Loucy (cell line): ENCODE measurements around the gene DMBX1.

ENCODE experiments used
- H2AFZ ChIP-seq: fragments of 200-600 bp; sonication (generic); 2 replicates; pipeline ENCODE4 v1.6.0; 2016; ENCODE audit warnings: antibody characterized with exemption, mild to moderate bottlenecking, low read length, moderate library complexity
- H3F3A ChIP-seq: fragments of 200-600 bp; 2 replicates; pipeline ENCODE4 v1.6.0; 2016; ENCODE audit warnings: antibody characterized with exemption, low read depth, mild to moderate bottlenecking
- H3K27me3 ChIP-seq: fragments of 200-600 bp; sonication (generic); 2 replicates; pipeline ENCODE4 v1.6.1; 2014; ENCODE audit warnings: low read length, mild to moderate bottlenecking; ENCODE audit not compliant: insufficient read depth, poor library complexity, severe bottlenecking
- H3K36me3 ChIP-seq: fragments of 200-600 bp; sonication (generic); 2 replicates; pipeline ENCODE4 v1.6.1; 2016; ENCODE audit warnings: low read length; ENCODE audit not compliant: insufficient read depth
- H3K4me1 ChIP-seq: fragments of 200-600 bp; sonication (generic); 2 replicates; pipeline ENCODE4 v1.5.1; 2014; ENCODE audit warnings: low read length, mild to moderate bottlenecking; ENCODE audit not compliant: insufficient read depth, poor library complexity, severe bottlenecking
- H3K4me2 ChIP-seq: fragments of 200-600 bp; sonication (generic); 2 replicates; pipeline ENCODE4 v1.6.0; 2014; ENCODE audit warnings: antibody characterized with exemption, low read length, low read depth, mild to moderate bottlenecking; ENCODE audit not compliant: poor library complexity, severe bottlenecking
- H3K4me3 ChIP-seq: fragments of 200-600 bp; sonication (generic); 2 replicates; pipeline ENCODE4 v1.5.1; 2014; ENCODE audit warnings: low read length, mild to moderate bottlenecking, mixed read lengths; ENCODE audit not compliant: poor library complexity, severe bottlenecking
- H3K79me2 ChIP-seq: fragments of 200-600 bp; sonication (generic); 2 replicates; pipeline ENCODE4 v1.6.1; 2014; ENCODE audit warnings: low read length; ENCODE audit not compliant: insufficient read depth
- H3K9ac ChIP-seq: fragments of 200-600 bp; sonication (generic); 2 replicates; pipeline ENCODE4 v1.6.0; 2014; ENCODE audit warnings: mild to moderate bottlenecking, low read depth, low read length, moderate library complexity; ENCODE audit not compliant: poor library complexity, severe bottlenecking
- H3K9me2 ChIP-seq: fragments of 200-600 bp; sonication (generic); replicated peaks from 2 replicates; pipeline ENCODE4 v1.6.1; 2016; ENCODE audit warnings: low read depth, low read length, mixed read lengths
- H3K9me3 ChIP-seq: fragments of 200-600 bp; sonication (generic); 2 replicates; pipeline ENCODE4 v1.6.1; 2014; ENCODE audit warnings: mild to moderate bottlenecking, antibody characterized with exemption, low read length, low read depth; ENCODE audit not compliant: insufficient read depth
- H4K20me1 ChIP-seq: fragments of 200-600 bp; sonication (generic); 2 replicates; pipeline ENCODE4 v1.6.0; 2014; ENCODE audit warnings: antibody characterized with exemption, low read length, mild to moderate bottlenecking; ENCODE audit not compliant: insufficient read depth, poor library complexity, severe bottlenecking
- EZH2phosphoT487 ChIP-seq: fragments of 200-600 bp; IDR thresholded peaks from 2 replicates; pipeline ENCODE4 v1.6.1; 2018; ENCODE audit warnings: antibody characterized with exemption, mild to moderate bottlenecking, moderate library complexity, borderline replicate concordance
- TF ChIP-seq, protein P1 (sequence below): fragments of 200-600 bp; sonication (generic); conservative IDR thresholded peaks from 2 replicates; pipeline ENCODE4 v1.5.1; 2014; ENCODE audit warnings: mild to moderate bottlenecking, antibody characterized with exemption, low read length

Gene DMBX1

DNA sequence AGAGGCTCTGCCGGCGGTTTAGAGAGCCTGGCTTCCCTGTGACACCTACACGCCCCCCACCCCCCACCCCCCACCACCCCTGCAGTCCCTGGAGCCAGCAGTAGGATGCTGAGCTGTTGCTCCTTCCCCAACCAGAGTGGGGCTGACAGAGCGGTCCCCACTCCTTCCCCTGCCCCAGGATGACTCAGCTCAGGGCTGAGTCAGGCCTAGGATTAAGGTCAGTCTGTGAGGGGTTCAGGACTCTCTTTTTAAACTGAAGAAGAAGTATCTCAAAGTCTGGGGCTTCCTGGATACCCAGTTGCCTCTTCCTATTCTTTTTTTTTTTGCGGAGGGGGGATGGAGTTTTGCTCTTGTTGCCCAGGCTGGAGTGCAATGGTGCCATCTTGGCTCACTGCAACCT is 19.1 kb downstream of the DMBX1 start:
- no peaks in the 10 kb centered on the region for H3K4me1 ChIP-seq
- no peak overlapping the region for H3K4me3 ChIP-seq
- H3K79me2 ChIP-seq, result no peaks in the 10 kb centered on the region
- no peaks in the 10 kb centered on the region for H3K9me2 ChIP-seq
- no peak overlapping the region for H3K9ac ChIP-seq
- no peaks in the 10 kb centered on the region for H3K36me3 ChIP-seq
- no peaks in the 10 kb centered on the region for H4K20me1 ChIP-seq
- H3K4me2 ChIP-seq, result no peak overlapping the region
- H3K27me3 ChIP-seq, result no peaks in the 10 kb centered on the region
- no peaks in the 10 kb centered on the region for H3F3A ChIP-seq
- H3K9me3 ChIP-seq, result no peaks in the 10 kb centered on the region
- TF ChIP-seq, protein P1, sequence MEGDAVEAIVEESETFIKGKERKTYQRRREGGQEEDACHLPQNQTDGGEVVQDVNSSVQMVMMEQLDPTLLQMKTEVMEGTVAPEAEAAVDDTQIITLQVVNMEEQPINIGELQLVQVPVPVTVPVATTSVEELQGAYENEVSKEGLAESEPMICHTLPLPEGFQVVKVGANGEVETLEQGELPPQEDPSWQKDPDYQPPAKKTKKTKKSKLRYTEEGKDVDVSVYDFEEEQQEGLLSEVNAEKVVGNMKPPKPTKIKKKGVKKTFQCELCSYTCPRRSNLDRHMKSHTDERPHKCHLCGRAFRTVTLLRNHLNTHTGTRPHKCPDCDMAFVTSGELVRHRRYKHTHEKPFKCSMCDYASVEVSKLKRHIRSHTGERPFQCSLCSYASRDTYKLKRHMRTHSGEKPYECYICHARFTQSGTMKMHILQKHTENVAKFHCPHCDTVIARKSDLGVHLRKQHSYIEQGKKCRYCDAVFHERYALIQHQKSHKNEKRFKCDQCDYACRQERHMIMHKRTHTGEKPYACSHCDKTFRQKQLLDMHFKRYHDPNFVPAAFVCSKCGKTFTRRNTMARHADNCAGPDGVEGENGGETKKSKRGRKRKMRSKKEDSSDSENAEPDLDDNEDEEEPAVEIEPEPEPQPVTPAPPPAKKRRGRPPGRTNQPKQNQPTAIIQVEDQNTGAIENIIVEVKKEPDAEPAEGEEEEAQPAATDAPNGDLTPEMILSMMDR, result no peak
- TF ChIP-seq EZH2phosphoT487, result no peak
- no peak overlapping the region for H2AFZ ChIP-seq

DNA sequence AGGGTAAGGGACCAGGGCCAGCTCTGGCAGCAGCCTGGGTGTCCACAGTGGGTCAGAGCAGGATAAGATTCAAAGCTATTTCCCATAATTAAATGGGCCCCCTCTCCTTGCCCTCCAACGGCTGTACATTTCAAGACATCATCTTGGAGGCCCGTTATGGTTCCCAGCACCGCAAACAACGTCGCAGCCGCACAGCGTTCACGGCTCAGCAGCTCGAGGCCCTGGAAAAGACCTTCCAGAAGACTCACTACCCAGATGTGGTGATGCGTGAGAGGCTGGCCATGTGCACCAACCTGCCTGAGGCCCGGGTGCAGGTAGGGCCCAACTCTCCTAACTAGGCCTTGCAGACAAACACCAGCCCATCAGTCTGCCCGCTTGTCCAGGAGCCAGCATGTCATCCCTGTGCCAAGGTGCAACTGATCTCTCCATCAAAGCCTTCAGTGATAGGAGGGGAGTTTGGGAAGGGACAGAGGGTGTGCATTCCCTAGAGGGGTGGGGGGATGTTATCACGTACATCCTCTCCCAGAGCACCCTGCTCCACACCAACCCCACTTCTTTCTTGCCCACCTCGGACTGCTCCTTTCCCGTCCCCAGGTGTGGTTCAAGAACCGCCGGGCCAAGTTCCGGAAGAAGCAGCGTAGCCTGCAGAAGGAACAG is 20.8 kb downstream of the DMBX1 start:
- Histone ChIP-seq H2AFZ (no peak overlapping the region), H3K79me2 (no peaks in the 10 kb centered on the region), H3K4me1 (no peaks in the 10 kb centered on the region), H3K4me3 (no peak overlapping the region), H3F3A (no peaks in the 10 kb centered on the region), H3K9me2 (no peaks in the 10 kb centered on the region), H3K27me3 (no peaks in the 10 kb centered on the region), H3K9me3 (no peaks in the 10 kb centered on the region), H4K20me1 (no peaks in the 10 kb centered on the region), H3K9ac (no peak overlapping the region), H3K4me2 (no peak overlapping the region), H3K36me3 (no peaks in the 10 kb centered on the region)
- TF ChIP-seq EZH2phosphoT487, result no peak
- TF ChIP-seq, protein P1, result no peak

DNA sequence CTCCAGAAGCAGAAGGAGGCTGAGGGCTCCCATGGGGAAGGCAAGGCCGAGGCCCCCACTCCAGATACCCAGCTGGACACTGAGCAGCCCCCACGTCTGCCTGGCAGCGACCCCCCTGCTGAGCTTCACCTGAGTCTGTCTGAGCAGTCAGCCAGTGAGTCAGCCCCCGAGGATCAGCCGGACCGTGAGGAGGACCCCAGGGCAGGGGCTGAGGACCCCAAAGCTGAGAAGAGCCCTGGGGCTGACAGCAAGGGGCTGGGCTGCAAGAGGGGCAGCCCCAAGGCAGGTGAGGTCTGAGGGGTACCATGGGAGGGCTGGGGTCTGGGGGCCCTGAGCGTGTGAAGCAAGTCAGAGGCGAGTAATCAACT is 21.3 kb downstream of the DMBX1 start:
- H3K9ac ChIP-seq, result no peak overlapping the region
- H3K79me2 ChIP-seq, result no peaks in the 10 kb centered on the region
- H3K4me1 ChIP-seq, result no peaks in the 10 kb centered on the region
- no peak overlapping the region for H2AFZ ChIP-seq
- no peaks in the 10 kb centered on the region for H3K27me3 ChIP-seq
- no peak overlapping the region for H3K4me3 ChIP-seq
- no peaks in the 10 kb centered on the region for H4K20me1 ChIP-seq
- H3K9me2 ChIP-seq, result no peaks in the 10 kb centered on the region
- no peaks in the 10 kb centered on the region for H3F3A ChIP-seq
- H3K4me2 ChIP-seq, result no peak overlapping the region
- no peaks in the 10 kb centered on the region for H3K9me3 ChIP-seq
- H3K36me3 ChIP-seq, result no peaks in the 10 kb centered on the region
- TF ChIP-seq, protein P1, result no peak
- no peak for TF ChIP-seq EZH2phosphoT487
